GM12864 (cell line): ENCODE measurements around the gene TAS2R9.

Experiments
- DNase-seq: peaks from one replicate; pipeline ENCODE4 v3.0.0-alpha.2; 2011; ENCODE audit warnings: low read depth
- H3K4me3 ChIP-seq: 2 replicates; pipeline ENCODE4 v1.5.1; 2011; ENCODE audit warnings: mild to moderate bottlenecking, low read depth, low read length, control low read depth
- CTCF ChIP-seq: IDR thresholded peaks from 2 replicates; pipeline ENCODE4 v1.5.1; 2011; ENCODE audit warnings: low read depth, mild to moderate bottlenecking, moderate library complexity, low read length, control low read depth, inconsistent platforms; ENCODE audit errors: missing control alignments

TAS2R9 gene

GRCh38 chr12:10810068-10810467 lies at the start of gene TAS2R9:
Gene TAS2R9, minus strand, starts transcription at chr12:10810168. Its CDS starts 93 bp downstream, at chr12:10810075.
- TF ChIP-seq CTCF = no peak
- DNase-seq = no peak
- H3K4me3 ChIP-seq = no peak within 1 kb of the TSS

GRCh38 chr12:10855807-10856206 lies 45.8 kb upstream of the TAS2R9 start:
- H3K4me3 ChIP-seq = no peak overlapping the region
- no peak for TF ChIP-seq CTCF
- DNase-seq = no peak

- no peak for DNase-seq
- TF ChIP-seq CTCF = no peak
- H3K4me3 ChIP-seq = no peak overlapping the region
Measured at GRCh38 chr12:10853776-10854175, 43.8 kb upstream of the TAS2R9 start.

- H3K4me3 ChIP-seq = no peak overlapping the region
- no peak for TF ChIP-seq CTCF
- no peak for DNase-seq
Measured at GRCh38 chr12:10851243-10851858, 41.4 kb upstream of the TAS2R9 start.

GRCh38 chr12:10849425-10849878 lies 39.5 kb upstream of the TAS2R9 start, which contains the start of gene PRR4:
Gene PRR4, minus strand, starts transcription at chr12:10849475. Its CDS starts 38 bp downstream, at chr12:10849437.
- no peak for TF ChIP-seq CTCF
- no peak within 1 kb of the TSS for H3K4me3 ChIP-seq
- no peak for DNase-seq

- no peak overlapping the region for H3K4me3 ChIP-seq
- TF ChIP-seq CTCF = no peak
- no peak for DNase-seq
Measured at GRCh38 chr12:10847744-10848143, 37.8 kb upstream of the TAS2R9 start.

- no peak for TF ChIP-seq CTCF
- no peak overlapping the region for H3K4me3 ChIP-seq
- no peak for DNase-seq
Measured at GRCh38 chr12:10842862-10843261, 32.9 kb upstream of the TAS2R9 start.
